Measurements from ENCODE around the gene SMYD3. TPM values are rescaled to one million over a fixed set of nuclear protein-coding genes. Genes with fewer than 3 reads are reported as not detected.
A peak's percentile ranks its signal among the peaks of the same experiment; 100 is the strongest.

The SMYD3 gene
- total and polyA plus RNA-seq, 2 experiments from 2014 or later = 30.8 to 68.5 TPM

DNA sequence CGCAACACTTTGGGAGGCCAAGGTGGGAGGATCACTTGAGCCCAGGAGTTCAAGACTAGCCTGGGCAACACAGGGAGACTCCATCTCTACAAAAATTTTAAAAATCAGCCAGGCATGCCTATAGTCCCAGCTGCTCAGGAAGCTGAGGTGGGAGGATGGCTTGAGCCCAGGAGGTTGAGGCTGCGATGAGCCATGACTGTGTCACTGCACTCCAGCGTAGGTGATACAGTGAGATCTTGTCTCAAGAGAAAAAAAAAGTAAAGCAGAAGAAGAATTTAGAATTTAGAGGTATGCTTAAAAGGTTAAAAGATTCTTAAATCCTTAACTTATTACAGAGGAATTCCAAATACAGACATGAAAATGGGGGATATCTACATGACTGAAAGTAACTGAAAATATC, 79.5 kb downstream of the SMYD3 start:
- Histone ChIP-seq H3K27me3 (no peaks in the 10 kb centered on the region), H3K4me1 (ENCODE audit: insufficient read depth) (no peaks in the 10 kb centered on the region), H3K36me3 (replicated peaks; ENCODE audit: insufficient read depth, low read depth) (no peaks in the 10 kb centered on the region), H2AFZ (no peak overlapping the region), H3K79me2 (no peaks in the 10 kb centered on the region), H3K9me3 (ENCODE audit: low read depth) (no peaks in the 10 kb centered on the region), H3K4me3 (no peak overlapping the region), H3K27ac (no peak overlapping the region), H3K4me2 (no peak overlapping the region), H3K9me2 (replicated peaks; ENCODE audit: insufficient read depth) (no peaks in the 10 kb centered on the region), H4K20me1 (ENCODE audit: insufficient read depth, poor library complexity, severe bottlenecking) (no peaks in the 10 kb centered on the region)
- 96% methylated on average over 3 of the region's 3 CpGs for WGBS (ENCODE audit: low lambda C conversion rate, missing lambda C conversion rate)
- no peak for TF ChIP-seq EZH2phosphoT487 (IDR thresholded peaks at IDR 0.05; ENCODE audit: low read depth, severe bottlenecking, unreplicated experiment)
- TF ChIP-seq, protein P1, sequence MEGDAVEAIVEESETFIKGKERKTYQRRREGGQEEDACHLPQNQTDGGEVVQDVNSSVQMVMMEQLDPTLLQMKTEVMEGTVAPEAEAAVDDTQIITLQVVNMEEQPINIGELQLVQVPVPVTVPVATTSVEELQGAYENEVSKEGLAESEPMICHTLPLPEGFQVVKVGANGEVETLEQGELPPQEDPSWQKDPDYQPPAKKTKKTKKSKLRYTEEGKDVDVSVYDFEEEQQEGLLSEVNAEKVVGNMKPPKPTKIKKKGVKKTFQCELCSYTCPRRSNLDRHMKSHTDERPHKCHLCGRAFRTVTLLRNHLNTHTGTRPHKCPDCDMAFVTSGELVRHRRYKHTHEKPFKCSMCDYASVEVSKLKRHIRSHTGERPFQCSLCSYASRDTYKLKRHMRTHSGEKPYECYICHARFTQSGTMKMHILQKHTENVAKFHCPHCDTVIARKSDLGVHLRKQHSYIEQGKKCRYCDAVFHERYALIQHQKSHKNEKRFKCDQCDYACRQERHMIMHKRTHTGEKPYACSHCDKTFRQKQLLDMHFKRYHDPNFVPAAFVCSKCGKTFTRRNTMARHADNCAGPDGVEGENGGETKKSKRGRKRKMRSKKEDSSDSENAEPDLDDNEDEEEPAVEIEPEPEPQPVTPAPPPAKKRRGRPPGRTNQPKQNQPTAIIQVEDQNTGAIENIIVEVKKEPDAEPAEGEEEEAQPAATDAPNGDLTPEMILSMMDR (IDR thresholded peaks at IDR 0.05; ENCODE audit: poor library complexity) = no peak
- TF ChIP-seq EZH2 (IDR thresholded peaks at IDR 0.05; ENCODE audit: borderline replicate concordance) = no peak
- no peak for DNase-seq (ENCODE audit: low spot score)

DNA sequence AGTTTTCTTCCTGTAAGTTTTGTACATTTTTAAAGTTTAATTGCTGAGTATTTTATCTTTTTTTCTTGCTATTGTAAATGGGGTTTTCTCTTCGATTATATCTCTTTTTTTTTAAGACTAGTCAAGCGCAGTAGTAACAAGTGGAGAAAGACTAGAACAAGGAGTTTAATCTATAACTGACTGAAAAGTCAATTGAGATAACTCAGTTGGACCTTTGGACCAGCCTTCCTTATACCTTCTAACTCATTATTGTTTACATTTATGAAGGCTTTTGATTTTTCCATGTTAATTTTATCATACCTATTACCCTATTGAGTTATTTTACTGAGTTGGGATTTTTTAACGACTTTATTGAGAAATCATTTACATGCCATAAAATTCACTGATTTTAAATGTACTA, 81.2 kb downstream of the SMYD3 start:
- DNase-seq (ENCODE audit: low spot score) = no peak
- Histone ChIP-seq H3K36me3 (replicated peaks; ENCODE audit: insufficient read depth, low read depth) (no peaks in the 10 kb centered on the region), H3K4me2 (peak overlapping the region; percentile 7), H3K4me3 (no peak overlapping the region), H4K20me1 (ENCODE audit: insufficient read depth, poor library complexity, severe bottlenecking) (no peaks in the 10 kb centered on the region), H3K27ac (no peak overlapping the region), H3K79me2 (no peaks in the 10 kb centered on the region), H3K4me1 (ENCODE audit: insufficient read depth) (no peaks in the 10 kb centered on the region), H3K9me3 (ENCODE audit: low read depth) (no peaks in the 10 kb centered on the region), H3K9me2 (replicated peaks; ENCODE audit: insufficient read depth) (no peaks in the 10 kb centered on the region), H2AFZ (no peak overlapping the region), H3K27me3 (no peaks in the 10 kb centered on the region)
- TF ChIP-seq EZH2phosphoT487 (IDR thresholded peaks at IDR 0.05; ENCODE audit: low read depth, severe bottlenecking, unreplicated experiment) (no peak), EZH2 (IDR thresholded peaks at IDR 0.05; ENCODE audit: borderline replicate concordance) (no peak)
- TF ChIP-seq, protein P1 (IDR thresholded peaks at IDR 0.05; ENCODE audit: poor library complexity) = no peak
- WGBS (ENCODE audit: low lambda C conversion rate, missing lambda C conversion rate) = 87% methylated on average over 3 of the region's 3 CpGs

DNA sequence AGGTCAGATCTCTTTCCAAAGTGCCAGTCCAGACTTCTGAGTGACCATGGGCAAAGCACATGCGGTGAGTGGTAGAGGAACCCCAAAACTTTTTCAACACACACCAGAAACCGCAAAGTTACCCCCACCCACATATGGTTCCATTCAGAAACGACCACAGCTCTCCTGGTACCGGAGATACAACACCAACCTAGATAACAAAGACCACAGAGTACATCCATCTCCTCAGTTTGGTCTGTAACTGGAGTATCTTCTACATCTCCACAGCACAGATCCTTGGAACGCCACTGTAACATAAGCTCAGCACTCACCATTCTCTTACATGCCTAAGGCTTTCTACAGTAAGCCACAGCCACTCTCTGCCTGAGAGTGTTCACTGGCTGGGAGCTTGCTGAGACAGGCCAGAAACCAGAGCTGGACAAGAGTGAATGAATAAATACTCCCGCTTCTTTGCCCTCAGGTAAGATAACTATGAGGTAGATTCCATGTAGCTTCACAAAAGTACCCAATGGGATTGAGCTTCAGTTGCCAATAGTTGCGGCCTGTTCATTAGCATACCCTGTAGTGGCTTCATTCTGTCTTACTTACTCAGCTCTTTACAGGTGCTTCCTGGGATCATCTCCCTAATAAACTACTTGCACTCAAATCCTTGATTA, 81.8 kb downstream of the SMYD3 start:
- Histone ChIP-seq H3K36me3 (replicated peaks; ENCODE audit: insufficient read depth, low read depth) (no peaks in the 10 kb centered on the region), H3K79me2 (no peaks in the 10 kb centered on the region), H3K9me2 (replicated peaks; ENCODE audit: insufficient read depth) (no peaks in the 10 kb centered on the region), H3K27ac (no peak overlapping the region), H3K4me3 (no peak overlapping the region), H3K27me3 (no peaks in the 10 kb centered on the region), H4K20me1 (ENCODE audit: insufficient read depth, poor library complexity, severe bottlenecking) (no peaks in the 10 kb centered on the region), H3K4me2 (peak overlapping the region; percentile 7), H3K4me1 (ENCODE audit: insufficient read depth) (no peaks in the 10 kb centered on the region), H2AFZ (no peak overlapping the region), H3K9me3 (ENCODE audit: low read depth) (no peaks in the 10 kb centered on the region)
- WGBS (ENCODE audit: low lambda C conversion rate, missing lambda C conversion rate) = 81% methylated on average over 7 of the region's 7 CpGs
- TF ChIP-seq EZH2 (IDR thresholded peaks at IDR 0.05; ENCODE audit: borderline replicate concordance) = no peak
- TF ChIP-seq EZH2phosphoT487 (IDR thresholded peaks at IDR 0.05; ENCODE audit: low read depth, severe bottlenecking, unreplicated experiment) = no peak
- TF ChIP-seq, protein P1 (IDR thresholded peaks at IDR 0.05; ENCODE audit: poor library complexity) = no peak
- peak; percentile 10 for DNase-seq (ENCODE audit: low spot score)

Measured in hepatocyte (in vitro differentiated cells).